ENCODE results near the gene S100PBP.

DNA sequence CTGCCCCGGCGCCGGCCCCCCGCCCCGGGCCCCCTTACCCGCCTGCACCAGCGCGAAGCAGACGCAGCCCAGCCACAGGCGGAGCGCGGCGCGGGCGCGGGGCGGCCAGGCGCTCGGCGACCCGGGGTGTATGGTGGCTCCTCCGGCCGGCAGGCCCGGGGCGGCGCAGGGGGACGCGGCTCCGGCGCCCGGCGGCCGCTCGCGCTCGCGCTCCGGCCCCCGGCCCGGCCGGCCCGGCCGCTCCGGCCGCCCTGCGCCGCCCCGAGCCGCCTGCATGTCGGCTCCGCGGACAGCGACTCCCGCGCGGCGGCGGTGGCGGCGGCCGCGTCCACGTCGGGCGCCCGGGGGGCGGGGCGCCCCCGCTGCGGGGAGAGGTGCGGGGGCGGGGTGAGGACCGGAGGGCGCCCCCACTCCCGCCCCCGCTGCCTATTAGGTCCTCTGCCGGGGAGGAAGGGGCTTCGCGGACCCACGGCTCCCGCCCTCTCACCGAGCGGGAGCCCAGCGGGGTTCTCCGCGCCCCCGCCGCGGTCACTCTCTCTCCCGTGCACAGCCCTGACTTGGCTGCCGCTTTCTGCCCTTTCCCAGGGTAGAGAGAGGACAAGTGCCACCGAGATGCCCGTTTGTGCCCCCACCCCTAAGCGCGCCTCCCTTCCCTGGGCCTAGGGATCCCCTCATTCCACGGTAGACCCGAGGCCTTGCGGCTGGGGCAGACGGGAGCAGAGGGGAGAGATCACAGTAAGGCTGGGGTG lies 53.3 kb downstream of the S100PBP start, which contains the start of gene FNDC5:
- TF ChIP-seq POLR2A (IDR thresholded peaks at IDR 0.05) = no peak
- TF ChIP-seq, protein P1, sequence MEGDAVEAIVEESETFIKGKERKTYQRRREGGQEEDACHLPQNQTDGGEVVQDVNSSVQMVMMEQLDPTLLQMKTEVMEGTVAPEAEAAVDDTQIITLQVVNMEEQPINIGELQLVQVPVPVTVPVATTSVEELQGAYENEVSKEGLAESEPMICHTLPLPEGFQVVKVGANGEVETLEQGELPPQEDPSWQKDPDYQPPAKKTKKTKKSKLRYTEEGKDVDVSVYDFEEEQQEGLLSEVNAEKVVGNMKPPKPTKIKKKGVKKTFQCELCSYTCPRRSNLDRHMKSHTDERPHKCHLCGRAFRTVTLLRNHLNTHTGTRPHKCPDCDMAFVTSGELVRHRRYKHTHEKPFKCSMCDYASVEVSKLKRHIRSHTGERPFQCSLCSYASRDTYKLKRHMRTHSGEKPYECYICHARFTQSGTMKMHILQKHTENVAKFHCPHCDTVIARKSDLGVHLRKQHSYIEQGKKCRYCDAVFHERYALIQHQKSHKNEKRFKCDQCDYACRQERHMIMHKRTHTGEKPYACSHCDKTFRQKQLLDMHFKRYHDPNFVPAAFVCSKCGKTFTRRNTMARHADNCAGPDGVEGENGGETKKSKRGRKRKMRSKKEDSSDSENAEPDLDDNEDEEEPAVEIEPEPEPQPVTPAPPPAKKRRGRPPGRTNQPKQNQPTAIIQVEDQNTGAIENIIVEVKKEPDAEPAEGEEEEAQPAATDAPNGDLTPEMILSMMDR (IDR thresholded peaks at IDR 0.05 in 8 of 11, conservative IDR thresholded peaks at IDR 0.05 in 3 of 11) = no peak
- TF ChIP-seq POLR2AphosphoS5 (IDR thresholded peaks at IDR 0.05) = no peak
